K562 (cell line): ENCODE results near the gene ARHGEF17. TPM values are rescaled to one million over a fixed set of nuclear protein-coding genes. Genes with fewer than 3 reads are reported as not detected.

Source experiments
- CSDE1 ChIP-seq, 2 experiments: fragments of 450-650 bp; IDR thresholded peaks; 2 replicates each; pipeline ENCODE4 v1.6.1; 2016; ENCODE audit warnings: mild to moderate bottlenecking in 1 of 2
- IFI16 ChIP-seq: fragments of 250-450 bp; sonication (Bioruptor Pico); IDR thresholded peaks from 2 replicates; pipeline ENCODE4 v2.1.2; 2022; ENCODE audit warnings: mild to moderate bottlenecking, inconsistent platforms
- KDM5B ChIP-seq: fragments of 200-600 bp; sonication (generic); IDR thresholded peaks from 2 replicates; pipeline ENCODE4 v1.6.1; 2012; ENCODE audit warnings: low read depth, mild to moderate bottlenecking, moderate library complexity, low read length, control low read depth, inconsistent platforms; ENCODE audit not compliant: insufficient replicate concordance
- NCOA1 ChIP-seq: fragments of 450-650 bp; IDR thresholded peaks from 2 replicates; pipeline ENCODE4 v1.6.1; 2016; ENCODE audit warnings: low read depth
- SRSF1 ChIP-seq: fragments of 200-400 bp; formaldehyde crosslinking; IDR thresholded peaks from 2 replicates; pipeline ENCODE4 v1.6.1; 2017; ENCODE audit warnings: mild to moderate bottlenecking, low read depth, low read length, moderate library complexity
- TEAD4 ChIP-seq, 2 experiments: sonication (generic) in 1 of 2; formaldehyde crosslinking in 1 of 2; IDR thresholded peaks; 2 replicates each; pipeline versions ENCODE4 v1.6.1 to v1.8.0; 2012 to 2022; ENCODE audit warnings: borderline replicate concordance in 1 of 2, inconsistent platforms in 1 of 2, low read length in 1 of 2, mild to moderate bottlenecking in 1 of 2, missing genetic modification reagents in 1 of 2
- polyA plus RNA-seq, 8 experiments: library from polyadenylated mRNA; depleted of rRNA in 4 of 8; stranded (reverse) in 5 of 8; unstranded in 3 of 8; fragments of >200 nt; fragmentation: Nextera tagmentation in 2 of 8; fragmentation: Illumina TruSeq in 1 of 8; extraction: Ambion mirVana in 2 of 8; extraction: Trizol in 1 of 8; gene quantifications; 2 replicates each; pipeline versions ENCODE4 v1.2.1 to v1.2.3, GENCODE V29; 2011 to 2014; ENCODE audit warnings: inconsistent platforms in 1 of 8, missing spikeins in 1 of 8
- total RNA-seq, 7 experiments: library from RNA; depleted of rRNA in 6 of 7; stranded (reverse); fragments of >200 nt in 6 of 7; fragmentation: Illumina TruSeq in 2 of 7; extraction: Trizol in 2 of 7; gene quantifications; 2 replicates each; pipeline versions ENCODE4 v1.2.1 to v1.2.3, GENCODE V29; 2011 to 2021; ENCODE audit warnings: low replicate concordance in 1 of 7
- TF ChIP-seq, protein P1 (sequence below): IDR thresholded peaks from 2 replicates; pipeline ENCODE4 v1.6.1; 2011; ENCODE audit warnings: borderline replicate concordance, low read depth, mild to moderate bottlenecking, moderate library complexity, low read length; ENCODE audit not compliant: insufficient read depth, poor library complexity, severe bottlenecking
- TF ChIP-seq, protein P2 (sequence below): sonication (generic); formaldehyde crosslinking; IDR thresholded peaks from 2 replicates; pipeline ENCODE4 v1.8.0; 2022; ENCODE audit warnings: missing genetic modification reagents, mild to moderate bottlenecking, moderate library complexity, borderline replicate concordance

Gene ARHGEF17
- total and polyA plus RNA-seq, 9 of the 15 experiments (the other 6 are each of a cell fraction or from before 2014, with no cell fraction given) = 0.04 to 0.68 (median 0.10) TPM; not detected in 2

GRCh38 chr11:73376803-73377629, 68.9 kb downstream of the ARHGEF17 start (continued):
- TF ChIP-seq KDM5B (peak; percentile 53), NCOA1 (peak; percentile 79), TEAD4 (IDR thresholded peaks at IDR 0.05; ENCODE audit: low read length) (no peak), TEAD4 (CRISPR knock-in tag; IDR thresholded peaks at IDR 0.05; ENCODE audit: borderline replicate concordance) (no peak), IFI16 (no peak), CSDE1 (IDR thresholded peaks at IDR 0.05) (no peak), SRSF1 (no peak)
- TF ChIP-seq, protein P1, sequence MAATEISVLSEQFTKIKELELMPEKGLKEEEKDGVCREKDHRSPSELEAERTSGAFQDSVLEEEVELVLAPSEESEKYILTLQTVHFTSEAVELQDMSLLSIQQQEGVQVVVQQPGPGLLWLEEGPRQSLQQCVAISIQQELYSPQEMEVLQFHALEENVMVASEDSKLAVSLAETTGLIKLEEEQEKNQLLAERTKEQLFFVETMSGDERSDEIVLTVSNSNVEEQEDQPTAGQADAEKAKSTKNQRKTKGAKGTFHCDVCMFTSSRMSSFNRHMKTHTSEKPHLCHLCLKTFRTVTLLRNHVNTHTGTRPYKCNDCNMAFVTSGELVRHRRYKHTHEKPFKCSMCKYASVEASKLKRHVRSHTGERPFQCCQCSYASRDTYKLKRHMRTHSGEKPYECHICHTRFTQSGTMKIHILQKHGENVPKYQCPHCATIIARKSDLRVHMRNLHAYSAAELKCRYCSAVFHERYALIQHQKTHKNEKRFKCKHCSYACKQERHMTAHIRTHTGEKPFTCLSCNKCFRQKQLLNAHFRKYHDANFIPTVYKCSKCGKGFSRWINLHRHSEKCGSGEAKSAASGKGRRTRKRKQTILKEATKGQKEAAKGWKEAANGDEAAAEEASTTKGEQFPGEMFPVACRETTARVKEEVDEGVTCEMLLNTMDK = no peak
- TF ChIP-seq, protein P2, sequence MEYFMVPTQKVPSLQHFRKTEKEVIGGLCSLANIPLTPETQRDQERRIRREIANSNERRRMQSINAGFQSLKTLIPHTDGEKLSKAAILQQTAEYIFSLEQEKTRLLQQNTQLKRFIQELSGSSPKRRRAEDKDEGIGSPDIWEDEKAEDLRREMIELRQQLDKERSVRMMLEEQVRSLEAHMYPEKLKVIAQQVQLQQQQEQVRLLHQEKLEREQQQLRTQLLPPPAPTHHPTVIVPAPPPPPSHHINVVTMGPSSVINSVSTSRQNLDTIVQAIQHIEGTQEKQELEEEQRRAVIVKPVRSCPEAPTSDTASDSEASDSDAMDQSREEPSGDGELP = peak; percentile 64; the same call in 1 of the 2 replicates
